Upper lobe of right lung (tissue), 1 donor: ENCODE data around the gene KLF11. TPM values are rescaled to one million over a fixed set of nuclear protein-coding genes. Genes with fewer than 3 reads are reported as not detected.

Source experiments
- ATAC-seq: fragments of 200-7000 bp; cut with Tn5 transposase; one replicate; pipeline ENCODE4 v1.9.1; 2020; ENCODE audit warnings: mild to moderate bottlenecking, moderate library complexity
- DNase-seq: peaks from one replicate; pipeline ENCODE4 v3.0.0-alpha.2; 2020
- H3K27ac ChIP-seq: fragments of 200-600 bp; one replicate; pipeline ENCODE4 v1.8.0; 2022
- H3K27me3 ChIP-seq: fragments of 200-600 bp; one replicate; pipeline ENCODE4 v1.8.0; 2022; ENCODE audit warnings: mild to moderate bottlenecking
- H3K36me3 ChIP-seq: fragments of 200-600 bp; one replicate; pipeline ENCODE4 v1.8.0; 2022
- H3K4me1 ChIP-seq: fragments of 200-600 bp; one replicate; pipeline ENCODE4 v1.8.0; 2022
- H3K4me3 ChIP-seq: fragments of 200-600 bp; one replicate; pipeline ENCODE4 v1.8.0; 2022; ENCODE audit warnings: mild to moderate bottlenecking
- H3K9me3 ChIP-seq: fragments of 200-600 bp; one replicate; pipeline ENCODE4 v1.8.0; 2022
- intact Hi-C: fragments of 100-400 bp; cut with DNase I; formaldehyde crosslinking; loops from one replicate; pipeline ENCODE4 v1.11.0; 2022
- total RNA-seq: library from RNA; stranded (reverse); fragmentation: NEBNext Ultra II Directional; extraction: Animal tissue kit (Norgen Biotek cat#: 25700); gene quantifications from one replicate; pipeline ENCODE4 v1.2.1, GENCODE V29; 2021
- TF ChIP-seq, protein P1 (sequence below): fragments of 200-600 bp; IDR thresholded peaks from one replicate; pipeline ENCODE4 v1.8.0; 2022; ENCODE audit warnings: antibody characterized with exemption
- donor health status: DM: no; HTN: yes; CAD: no; lungs with severe emphysema.

The KLF11 gene
- total RNA-seq, 1 donor from 2014 or later, result 45.6 TPM

DNA sequence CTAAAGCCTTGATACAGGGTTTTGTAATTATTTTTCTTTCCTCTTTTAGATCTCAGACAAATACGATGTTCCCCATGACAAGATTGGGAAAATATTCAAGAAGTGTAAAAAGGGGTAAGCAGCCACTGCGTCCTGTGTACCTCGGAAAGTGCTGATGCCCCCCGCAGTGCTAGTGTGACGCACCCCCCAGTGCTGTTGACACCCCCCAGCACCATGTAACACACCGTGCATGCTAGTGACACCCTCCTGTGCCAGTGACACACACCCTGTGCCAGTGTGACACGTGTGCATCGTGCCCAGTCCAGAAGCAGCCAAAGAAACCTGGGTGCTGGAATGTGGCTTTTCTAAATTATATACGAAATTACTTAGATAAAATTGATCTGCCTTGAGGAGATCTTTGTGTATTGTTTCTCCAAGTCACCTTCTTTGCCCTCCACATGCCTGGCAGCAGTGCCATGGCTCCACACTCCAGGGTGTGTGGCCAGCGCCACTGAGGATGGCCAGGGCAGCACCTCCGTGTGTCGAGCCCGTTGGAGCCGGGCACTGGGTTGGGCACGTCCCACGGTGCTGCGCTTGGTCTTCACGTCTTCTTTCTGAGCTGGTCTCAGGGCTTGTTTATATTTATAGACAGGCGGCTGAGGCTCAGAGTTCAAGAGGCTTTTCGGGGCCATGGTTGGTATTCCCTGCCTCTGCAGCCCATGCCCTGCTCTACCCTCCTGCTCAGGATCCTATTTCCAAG is 44.3 kb upstream of the KLF11 start:
- H3K36me3 ChIP-seq, result no peaks in the 10 kb centered on the region
- H3K27ac ChIP-seq, result no peak overlapping the region
- no peak overlapping the region for H3K4me3 ChIP-seq
- H3K4me1 ChIP-seq, result no peaks in the 10 kb centered on the region
- H3K9me3 ChIP-seq, result no peaks in the 10 kb centered on the region
- no peaks in the 10 kb centered on the region for H3K27me3 ChIP-seq
- DNase-seq (no peak), ATAC-seq (no peak)
- intact Hi-C loops, result no loop called here
- TF ChIP-seq, protein P1, sequence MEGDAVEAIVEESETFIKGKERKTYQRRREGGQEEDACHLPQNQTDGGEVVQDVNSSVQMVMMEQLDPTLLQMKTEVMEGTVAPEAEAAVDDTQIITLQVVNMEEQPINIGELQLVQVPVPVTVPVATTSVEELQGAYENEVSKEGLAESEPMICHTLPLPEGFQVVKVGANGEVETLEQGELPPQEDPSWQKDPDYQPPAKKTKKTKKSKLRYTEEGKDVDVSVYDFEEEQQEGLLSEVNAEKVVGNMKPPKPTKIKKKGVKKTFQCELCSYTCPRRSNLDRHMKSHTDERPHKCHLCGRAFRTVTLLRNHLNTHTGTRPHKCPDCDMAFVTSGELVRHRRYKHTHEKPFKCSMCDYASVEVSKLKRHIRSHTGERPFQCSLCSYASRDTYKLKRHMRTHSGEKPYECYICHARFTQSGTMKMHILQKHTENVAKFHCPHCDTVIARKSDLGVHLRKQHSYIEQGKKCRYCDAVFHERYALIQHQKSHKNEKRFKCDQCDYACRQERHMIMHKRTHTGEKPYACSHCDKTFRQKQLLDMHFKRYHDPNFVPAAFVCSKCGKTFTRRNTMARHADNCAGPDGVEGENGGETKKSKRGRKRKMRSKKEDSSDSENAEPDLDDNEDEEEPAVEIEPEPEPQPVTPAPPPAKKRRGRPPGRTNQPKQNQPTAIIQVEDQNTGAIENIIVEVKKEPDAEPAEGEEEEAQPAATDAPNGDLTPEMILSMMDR, result no peak

DNA sequence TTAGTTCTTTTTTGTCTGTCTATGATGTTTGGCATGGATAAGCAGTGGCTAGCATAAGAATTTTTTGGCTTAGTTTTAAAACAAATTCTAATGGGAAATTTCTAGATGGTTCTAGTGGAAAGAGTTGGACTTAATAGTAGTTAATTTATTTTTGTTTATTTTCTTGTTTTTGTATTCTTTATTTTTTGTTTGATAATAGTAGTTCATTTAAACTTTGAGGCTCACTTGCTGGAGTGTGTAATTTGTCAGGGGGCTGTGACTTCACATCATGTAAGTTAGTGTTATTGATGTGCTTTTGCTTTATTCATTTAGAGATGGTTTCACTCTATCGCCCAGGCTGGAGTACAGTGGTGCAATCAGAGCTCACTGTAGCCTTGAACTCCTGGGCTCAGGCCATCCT is 43.7 kb upstream of the KLF11 start:
- H3K4me1 ChIP-seq, result no peaks in the 10 kb centered on the region
- TF ChIP-seq, protein P1, result no peak
- no peak for ATAC-seq
- no peaks in the 10 kb centered on the region for H3K36me3 ChIP-seq
- H3K4me3 ChIP-seq, result no peak overlapping the region
- intact Hi-C loops, result no loop called here
- no peaks in the 10 kb centered on the region for H3K27me3 ChIP-seq
- DNase-seq, result no peak
- H3K27ac ChIP-seq, result no peak overlapping the region
- H3K9me3 ChIP-seq, result no peaks in the 10 kb centered on the region

DNA sequence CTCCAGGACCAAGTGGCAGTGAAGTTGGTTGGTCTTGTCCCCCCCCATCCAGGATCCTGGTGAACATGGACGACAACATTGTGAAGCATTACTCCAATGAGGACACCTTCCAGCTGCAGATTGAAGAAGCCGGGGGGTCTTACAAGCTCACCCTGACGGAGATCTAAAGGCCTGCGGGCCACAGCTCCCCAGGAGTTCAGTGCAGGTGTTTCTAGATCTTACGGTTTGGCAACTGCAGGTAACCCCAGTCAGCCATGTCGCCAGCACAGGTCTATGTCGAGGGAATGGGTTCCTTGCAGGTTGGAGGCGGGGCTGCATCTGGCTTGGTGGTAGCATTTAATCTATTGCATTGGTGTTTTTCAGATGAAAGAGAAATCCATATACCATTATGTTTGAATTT is 42.8 kb upstream of the KLF11 start:
- Histone ChIP-seq H3K4me3 (no peak overlapping the region), H3K4me1 (no peaks in the 10 kb centered on the region), H3K9me3 (no peaks in the 10 kb centered on the region), H3K27me3 (no peaks in the 10 kb centered on the region), H3K27ac (no peak overlapping the region), H3K36me3 (no peaks in the 10 kb centered on the region)
- TF ChIP-seq, protein P1, result no peak
- intact Hi-C loops, result no loop called here
- DNase-seq (no peak), ATAC-seq (no peak)

DNA sequence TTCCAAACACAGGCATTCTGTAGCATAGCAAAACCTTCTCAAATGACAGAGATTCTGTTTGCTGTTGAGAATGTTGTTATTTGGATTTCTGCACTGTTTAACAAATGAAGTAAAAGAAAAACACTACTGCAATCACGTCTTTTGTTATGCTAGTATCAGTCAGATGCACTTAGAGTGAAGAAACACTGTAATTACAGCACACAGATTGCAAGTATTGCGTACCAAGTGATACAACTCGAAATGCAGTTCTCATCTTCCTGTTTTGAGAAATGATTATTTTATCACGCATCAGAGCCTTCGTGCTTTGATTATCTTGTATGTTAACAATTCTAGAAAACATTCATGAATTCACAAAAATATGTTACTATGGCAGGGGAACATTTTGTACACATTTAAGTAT is 41.8 kb upstream of the KLF11 start:
- DNase-seq (no peak), ATAC-seq (peak; percentile 28)
- H3K36me3 ChIP-seq, result no peaks in the 10 kb centered on the region
- H3K27me3 ChIP-seq, result no peaks in the 10 kb centered on the region
- H3K9me3 ChIP-seq, result no peaks in the 10 kb centered on the region
- intact Hi-C loops, result no loop called here
- no peak overlapping the region for H3K27ac ChIP-seq
- no peaks in the 10 kb centered on the region for H3K4me1 ChIP-seq
- no peak overlapping the region for H3K4me3 ChIP-seq
- TF ChIP-seq, protein P1, result no peak

DNA sequence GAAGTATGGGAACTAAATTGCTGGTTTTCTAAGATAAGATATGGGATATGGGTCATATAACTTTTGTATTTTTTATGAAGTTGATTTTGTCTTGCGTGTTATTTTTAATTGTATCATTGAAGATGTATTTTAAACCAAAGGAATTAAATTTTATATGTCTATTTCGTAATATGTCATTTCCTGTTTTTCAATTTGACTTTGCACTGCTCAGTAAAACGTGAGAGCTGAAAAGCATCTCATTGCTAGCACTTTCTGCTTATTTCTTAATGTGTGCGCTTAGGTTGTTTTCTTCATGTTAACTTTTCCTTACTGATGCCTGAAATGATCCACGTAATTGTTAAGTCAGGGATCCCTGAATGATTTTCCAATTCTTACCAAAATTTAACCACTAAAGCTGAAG is 41.2 kb upstream of the KLF11 start:
- Histone ChIP-seq H3K4me1 (no peaks in the 10 kb centered on the region), H3K9me3 (no peaks in the 10 kb centered on the region), H3K4me3 (no peak overlapping the region), H3K36me3 (no peaks in the 10 kb centered on the region), H3K27ac (no peak overlapping the region), H3K27me3 (no peaks in the 10 kb centered on the region)
- intact Hi-C loops, result no loop called here
- ATAC-seq, result no peak
- TF ChIP-seq, protein P1, result no peak
- DNase-seq, result no peak

DNA sequence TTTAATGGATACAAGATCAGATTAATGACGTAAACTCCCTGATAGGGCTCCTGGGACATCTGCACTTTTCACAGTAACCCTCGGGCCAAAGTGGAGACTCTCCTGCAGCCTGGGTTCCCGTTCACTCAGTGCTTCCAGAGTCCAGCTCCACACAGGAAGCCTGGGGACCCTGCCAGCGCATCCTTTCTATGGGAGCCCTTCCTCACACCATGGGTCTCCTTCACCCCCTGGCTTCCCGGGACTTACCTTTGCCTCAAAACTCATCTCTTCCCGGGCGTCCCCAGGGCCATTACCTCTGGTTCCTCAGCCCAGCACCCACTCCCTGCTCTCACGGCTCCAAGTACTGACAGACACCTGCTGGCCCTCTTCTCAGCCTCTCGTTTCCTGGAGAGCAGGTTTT is 40.7 kb upstream of the KLF11 start:
- H3K36me3 ChIP-seq, result no peaks in the 10 kb centered on the region
- intact Hi-C loops, result no loop called here
- no peak overlapping the region for H3K4me3 ChIP-seq
- H3K9me3 ChIP-seq, result no peaks in the 10 kb centered on the region
- ATAC-seq (no peak), DNase-seq (no peak)
- H3K27ac ChIP-seq, result no peak overlapping the region
- TF ChIP-seq, protein P1, result no peak
- H3K27me3 ChIP-seq, result no peaks in the 10 kb centered on the region
- H3K4me1 ChIP-seq, result no peaks in the 10 kb centered on the region
